Activated CD4-positive, alpha-beta memory T cell treated with anti-CD3 and anti-CD28 coated beads, Interleukin-2, amount 10 ng/mL, durations not matched to agents 7 days and 5 days (primary cell): Measurements from ENCODE around the gene SLC25A41. TPM values are rescaled to one million over a fixed set of nuclear protein-coding genes. Genes with fewer than 3 reads are reported as not detected.

Experiments used
- CTCF ChIA-PET: fragments of 350-600 bp; sonication (Branson Sonifier 250); formaldehyde crosslinking; loops from one replicate; lab custom pipeline; 2021; ENCODE audit warnings: antibody characterized with exemption, inconsistent platforms; lab: Charles Lee
- POLR2A ChIA-PET: fragments of 350-600 bp; sonication (Branson Sonifier 250); formaldehyde crosslinking; loops from one replicate; lab custom pipeline; 2021; ENCODE audit warnings: antibody characterized with exemption; lab: Charles Lee
- DNase-seq: peaks from one replicate; pipeline ENCODE4 v3.0.0-alpha.2; 2020
- H3K27ac Mint-ChIP-seq: one replicate; pipeline ENCODE4 v1.8.0; 2021; ENCODE audit warnings: mild to moderate bottlenecking, mixed read lengths
- H3K27me3 Mint-ChIP-seq: one replicate; pipeline ENCODE4 v1.8.0; 2021; ENCODE audit warnings: mixed read lengths
- H3K36me3 Mint-ChIP-seq: one replicate; pipeline ENCODE4 v1.8.0; 2021; ENCODE audit warnings: low read depth, mixed read lengths
- H3K4me1 Mint-ChIP-seq: one replicate; pipeline ENCODE4 v1.8.0; 2021; ENCODE audit warnings: mixed read lengths
- H3K4me3 Mint-ChIP-seq: one replicate; pipeline ENCODE4 v1.8.0; 2021; ENCODE audit warnings: mild to moderate bottlenecking, mixed read lengths
- H3K9me3 Mint-ChIP-seq: one replicate; pipeline ENCODE4 v1.8.0; 2021; ENCODE audit warnings: mixed read lengths
- total RNA-seq, 2 experiments: library from RNA; stranded (reverse); gene quantifications; one replicate each; pipeline ENCODE4 v1.2.3, GENCODE V29; 2021

Gene SLC25A41
- total RNA-seq: not detected

DNA sequence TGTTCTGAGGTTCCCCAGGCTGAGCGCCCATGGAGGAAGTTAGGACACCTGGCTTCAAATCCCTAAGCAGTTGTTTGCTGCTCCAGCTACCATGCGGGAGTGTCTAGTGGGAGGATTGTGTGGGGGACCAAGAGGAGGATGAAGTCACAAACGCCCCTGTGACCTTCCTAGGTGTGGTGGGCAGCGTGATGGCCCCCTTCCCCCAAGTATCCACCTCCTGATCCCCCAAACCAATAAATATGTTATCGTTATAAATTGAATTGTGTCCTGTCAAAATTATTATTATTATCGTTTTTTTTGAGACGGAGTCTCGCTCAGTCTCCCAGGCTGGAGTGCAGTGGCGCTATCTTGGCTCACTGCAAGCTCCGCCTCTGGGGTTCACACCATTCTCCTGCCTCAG, at the start of gene SLC25A41:
Gene SLC25A41, minus strand, starts transcription at position 101 of the 400 bp plus-strand sequence. Its CDS starts 70 bp downstream, at position 31.
- H3K4me3 Mint-ChIP-seq: no peak within 1 kb of the TSS
- no peak within 1 kb of the TSS for H3K27ac Mint-ChIP-seq
- POLR2A ChIA-PET: interaction anchor here (4.1 kb wide), 1 partner anchor 9 kb away, joined by 16 read pairs; the partner anchor contains the start of gene KHSRP
- H3K27me3 Mint-ChIP-seq: no peaks in the 10 kb centered on the region
- CTCF ChIA-PET: no interaction called here
- no peak for DNase-seq
- H3K9me3 Mint-ChIP-seq: no peaks in the 10 kb centered on the region
- peaks cover 5% of the 10 kb centered on the region for H3K4me1 Mint-ChIP-seq
- H3K36me3 Mint-ChIP-seq: no peaks in the 10 kb centered on the region

DNA sequence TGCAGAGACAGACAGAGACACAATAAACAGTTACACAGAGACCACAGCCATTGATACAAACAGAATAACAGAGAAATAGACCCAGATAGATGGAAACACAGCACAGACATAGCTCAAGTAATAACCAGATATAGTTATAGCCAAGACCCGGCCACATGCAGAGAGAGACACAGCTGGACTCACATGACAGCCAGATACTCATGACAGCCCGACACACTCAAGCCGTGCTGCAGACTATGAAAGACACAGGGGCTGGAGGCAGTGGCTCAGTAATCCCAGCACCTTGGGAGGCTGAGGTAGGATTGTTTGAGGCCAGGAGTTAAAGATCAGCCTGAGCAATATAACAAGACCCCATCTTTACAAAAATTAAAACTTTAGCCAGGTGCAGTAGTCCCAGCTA, 49.7 kb upstream of the SLC25A41 start:
- ChIA-PET POLR2A (interaction anchor here (0.5 to 1.5 kb wide), 3 partner anchors 35 to 123 kb away, joined by 3 to 4 read pairs (median 3); no protein-coding TSS in a partner anchor), CTCF (interaction anchor here (0.7 kb wide), 1 partner anchor 21 kb away, joined by 3 read pairs; no protein-coding TSS in a partner anchor)
- DNase-seq: no peak
- Mint-ChIP-seq H3K4me3 (no peak overlapping the region), H3K27ac (peak overlapping the region; percentile 16), H3K27me3 (no peaks in the 10 kb centered on the region), H3K4me1 (peaks cover 39% of the 10 kb centered on the region), H3K36me3 (peaks cover 6% of the 10 kb centered on the region), H3K9me3 (no peaks in the 10 kb centered on the region)

DNA sequence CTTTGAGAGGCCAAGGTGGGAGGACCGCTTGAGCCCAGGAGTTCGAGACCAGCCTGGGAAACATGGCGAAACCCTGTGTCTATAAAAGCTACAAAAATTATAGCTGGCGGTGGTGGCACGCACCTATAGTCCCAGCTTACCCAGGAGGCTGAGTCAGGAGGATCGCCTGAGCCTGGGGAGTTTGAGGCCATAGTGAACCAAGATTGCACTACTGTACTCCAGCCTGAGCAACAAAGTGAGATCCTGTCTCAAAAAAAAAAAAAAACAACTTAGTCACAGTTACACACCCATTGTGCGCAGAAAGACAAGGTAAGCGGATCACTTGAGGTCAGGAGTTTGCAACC, 48.8 kb upstream of the SLC25A41 start:
- H3K27me3 Mint-ChIP-seq: no peaks in the 10 kb centered on the region
- no peak for DNase-seq
- ChIA-PET POLR2A (interaction anchor here (0.6 to 3.0 kb wide), 14 partner anchors 9 to 373 kb away, joined by 3 to 23 read pairs (median 10); partner anchors contain the start of genes ALKBH7, GPR108 and SLC25A23), CTCF (interaction anchor here (0.6 to 1.8 kb wide), 2 partner anchors 29 to 35 kb away, joined by 3 to 11 read pairs; no protein-coding TSS in a partner anchor)
- H3K9me3 Mint-ChIP-seq: no peaks in the 10 kb centered on the region
- H3K27ac Mint-ChIP-seq: peak overlapping the region; percentile 95
- H3K4me3 Mint-ChIP-seq: peak overlapping the region; percentile 98
- peaks cover 6% of the 10 kb centered on the region for H3K36me3 Mint-ChIP-seq
- H3K4me1 Mint-ChIP-seq: peaks cover 39% of the 10 kb centered on the region

DNA sequence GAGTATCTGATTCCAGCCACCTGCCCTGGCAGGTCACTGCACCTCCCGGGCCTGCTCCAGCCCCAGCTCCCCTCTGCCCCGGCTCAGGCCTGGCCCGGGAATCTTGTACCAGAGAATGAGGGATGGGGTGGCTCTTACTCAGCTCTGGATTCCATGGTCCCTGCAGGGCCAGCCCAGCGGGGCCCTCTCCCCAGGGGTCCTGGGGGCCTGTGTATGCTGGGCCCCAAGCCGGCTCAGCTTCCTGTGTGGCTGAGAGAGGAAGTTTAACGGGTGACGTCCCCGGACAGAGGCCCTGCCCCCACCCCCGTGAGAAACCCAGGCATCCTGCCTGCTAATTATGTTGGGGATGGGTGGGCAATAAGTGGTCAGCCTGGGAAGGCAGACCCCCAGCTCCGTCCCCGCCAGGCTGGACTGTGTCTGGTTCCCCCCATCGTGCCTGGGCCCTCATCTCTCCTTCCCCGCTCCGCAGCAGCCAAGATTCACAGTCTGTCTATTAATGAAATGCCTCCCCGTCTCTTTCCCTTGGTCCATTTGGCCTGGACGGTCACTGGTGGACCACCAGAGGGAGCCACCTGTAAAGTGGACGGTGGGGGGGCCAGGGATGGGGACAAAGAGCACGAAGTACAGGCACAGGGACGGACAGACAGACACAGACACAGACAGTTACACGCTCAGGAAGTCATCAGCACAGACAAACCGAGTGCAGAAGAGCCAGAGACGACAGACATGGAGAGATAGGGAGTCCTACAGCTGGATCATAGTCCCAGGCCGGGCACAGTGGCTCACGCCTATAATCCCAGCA, 48.2 kb upstream of the SLC25A41 start, which contains the start of gene DENND1C:
Gene DENND1C, minus strand, starts transcription at position 247 of the 802 bp plus-strand sequence. Its CDS starts 92 bp downstream, at position 155.
- Mint-ChIP-seq H3K9me3 (no peaks in the 10 kb centered on the region), H3K4me3 (peak within 1 kb of the TSS; percentile 98), H3K4me1 (peaks cover 39% of the 10 kb centered on the region), H3K27me3 (no peaks in the 10 kb centered on the region), H3K27ac (peak within 1 kb of the TSS; percentile 95), H3K36me3 (peaks cover 12% of the 10 kb centered on the region)
- ChIA-PET CTCF (interaction anchor here (0.6 to 1.8 kb wide), 18 partner anchors 8 to 408 kb away, joined by 3 to 12 read pairs (median 4); partner anchors contain the start of genes CRB3 and SLC25A23), POLR2A (interaction anchor here (0.6 to 3.0 kb wide), 31 partner anchors 8 to 382 kb away, joined by 3 to 23 read pairs (median 5); partner anchors contain the start of genes ALKBH7, CD70, GPR108 and GTF2F1)
- DNase-seq: peak; percentile 83

DNA sequence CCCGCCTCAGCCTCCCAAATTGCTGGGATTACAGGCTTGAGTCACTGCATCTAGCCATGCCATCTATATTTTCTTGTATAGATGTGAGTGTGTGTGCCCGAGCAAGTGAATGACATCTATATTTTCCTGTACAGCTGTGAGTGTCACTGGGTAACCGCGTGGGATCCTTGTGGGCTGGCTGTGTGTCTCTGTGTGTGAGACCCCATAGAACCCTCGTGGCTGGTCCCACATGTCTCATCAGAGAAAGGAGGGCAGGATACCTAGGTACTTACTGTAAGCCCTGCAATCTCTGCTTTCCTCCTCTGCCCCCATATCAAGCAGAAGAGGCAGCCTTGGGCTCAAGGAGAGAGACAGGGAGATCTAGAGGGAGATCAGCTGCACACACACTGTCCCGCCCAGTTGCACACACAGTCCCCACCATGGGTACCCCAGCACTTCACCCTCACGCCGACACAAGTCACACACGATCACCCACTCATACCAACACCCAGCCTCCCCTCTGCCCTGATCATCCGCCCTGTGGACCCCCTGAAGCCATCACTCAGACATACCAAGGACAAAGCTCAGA, 47.4 kb upstream of the SLC25A41 start:
- no peaks in the 10 kb centered on the region for H3K9me3 Mint-ChIP-seq
- CTCF ChIA-PET: interaction anchor here (0.5 to 1.8 kb wide), 18 partner anchors 8 to 775 kb away, joined by 3 to 12 read pairs (median 4); partner anchors contain the start of genes CRB3 and SLC25A23
- H3K4me3 Mint-ChIP-seq: peak overlapping the region; percentile 98
- DNase-seq: no peak
- peak overlapping the region; percentile 95 for H3K27ac Mint-ChIP-seq
- H3K27me3 Mint-ChIP-seq: no peaks in the 10 kb centered on the region
- H3K36me3 Mint-ChIP-seq: peaks cover 18% of the 10 kb centered on the region
- H3K4me1 Mint-ChIP-seq: peaks cover 39% of the 10 kb centered on the region
- POLR2A ChIA-PET: interaction anchor here (0.7 to 3.0 kb wide), 28 partner anchors 8 to 383 kb away, joined by 3 to 23 read pairs (median 5); partner anchors contain the start of genes ALKBH7, CD70, GTF2F1 and KHSRP

DNA sequence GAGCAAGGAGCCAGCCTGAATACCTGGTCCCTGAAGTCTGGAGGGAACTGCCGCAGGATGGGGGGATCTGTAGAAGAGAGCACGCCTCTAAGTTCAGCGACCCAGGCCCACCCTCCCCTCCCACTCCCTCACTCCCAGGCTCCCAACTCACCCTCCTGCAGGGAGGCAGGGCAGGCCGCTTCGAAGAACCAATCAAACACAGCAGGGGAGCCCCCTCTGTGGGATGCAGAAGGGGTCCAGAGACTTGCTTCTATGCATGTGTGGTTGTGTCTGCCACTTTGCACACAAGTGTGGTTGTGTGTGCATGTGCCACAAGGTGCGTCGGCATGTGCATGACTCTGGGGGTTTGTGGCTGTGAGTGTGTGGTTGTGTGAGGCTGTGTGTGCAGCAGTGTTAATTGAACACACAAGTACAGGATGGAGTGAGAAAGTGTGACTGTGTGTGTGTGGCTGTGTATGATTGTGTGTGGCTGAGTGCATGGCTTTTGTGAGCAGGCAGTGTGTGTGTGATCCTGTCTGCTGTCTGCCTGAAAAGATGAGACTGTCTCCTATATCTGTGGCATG, 46.4 kb upstream of the SLC25A41 start:
- Mint-ChIP-seq H3K4me1 (peaks cover 39% of the 10 kb centered on the region), H3K4me3 (peak overlapping the region; percentile 98), H3K27me3 (no peaks in the 10 kb centered on the region), H3K9me3 (no peaks in the 10 kb centered on the region), H3K27ac (peak overlapping the region; percentile 68), H3K36me3 (peaks cover 21% of the 10 kb centered on the region)
- ChIA-PET POLR2A (interaction anchor here (2.7 to 3.0 kb wide), 2 partner anchors 19 to 20 kb away, joined by 19 to 23 read pairs; partner anchors contain the start of gene SLC25A23), CTCF (interaction anchor here (1.8 kb wide), 1 partner anchor 8 kb away, joined by 8 read pairs; no protein-coding TSS in a partner anchor)
- DNase-seq: no peak

DNA sequence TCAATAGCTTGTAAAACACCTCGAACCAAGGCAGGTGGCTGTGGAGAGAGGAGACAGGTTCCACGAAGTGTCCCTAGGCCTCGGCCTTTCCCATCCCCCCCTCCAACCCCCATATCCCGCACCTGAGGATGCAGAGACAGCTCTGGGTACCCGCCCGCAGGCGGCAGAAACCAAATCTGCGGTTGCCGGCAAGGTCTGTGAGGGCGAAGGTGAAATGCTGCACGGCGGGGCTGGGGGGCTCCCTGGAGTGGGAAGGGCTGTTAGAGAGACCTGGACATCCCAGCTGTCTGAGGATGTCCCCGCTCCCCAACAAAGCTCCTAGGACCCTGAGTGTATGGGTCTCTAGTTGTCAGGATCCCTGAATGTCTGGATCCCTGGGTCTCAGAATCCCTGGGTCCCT, 45.3 kb upstream of the SLC25A41 start:
- H3K4me3 Mint-ChIP-seq: no peak overlapping the region
- POLR2A ChIA-PET: no interaction called here
- CTCF ChIA-PET: no interaction called here
- H3K36me3 Mint-ChIP-seq: peaks cover 28% of the 10 kb centered on the region
- no peak overlapping the region for H3K27ac Mint-ChIP-seq
- no peaks in the 10 kb centered on the region for H3K27me3 Mint-ChIP-seq
- H3K4me1 Mint-ChIP-seq: peaks cover 39% of the 10 kb centered on the region
- no peak for DNase-seq
- H3K9me3 Mint-ChIP-seq: no peaks in the 10 kb centered on the region

DNA sequence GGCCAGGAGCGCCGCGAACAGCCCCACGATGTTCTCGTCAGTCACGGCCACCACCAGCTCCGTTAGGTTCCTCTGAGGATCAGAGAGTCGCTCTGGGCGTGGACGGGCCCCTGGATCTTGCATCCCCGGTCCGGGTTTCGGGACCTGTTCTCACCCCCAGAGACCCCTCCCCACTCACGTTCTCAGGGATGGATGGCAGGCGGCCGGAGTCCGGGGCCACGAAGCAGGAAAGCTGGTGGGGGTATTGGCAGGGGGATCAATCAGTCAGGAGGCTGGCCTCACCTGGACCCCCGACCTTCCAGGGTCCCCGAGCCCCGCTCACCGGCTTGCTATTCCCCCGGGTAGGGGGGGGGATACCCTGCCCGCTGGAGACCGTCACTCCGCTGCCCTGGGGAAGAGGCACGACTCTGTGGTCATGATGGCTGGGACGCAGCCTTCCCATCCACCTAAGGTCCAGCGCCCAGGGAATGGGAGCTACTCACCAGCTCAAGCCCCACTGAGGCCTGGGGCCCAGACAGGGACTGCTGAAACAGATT, 43.4 kb upstream of the SLC25A41 start:
- Mint-ChIP-seq H3K27ac (no peak overlapping the region), H3K4me1 (peaks cover 24% of the 10 kb centered on the region), H3K4me3 (no peak overlapping the region), H3K27me3 (no peaks in the 10 kb centered on the region), H3K36me3 (peaks cover 30% of the 10 kb centered on the region), H3K9me3 (no peaks in the 10 kb centered on the region)
- DNase-seq: no peak
- POLR2A ChIA-PET: interaction anchor here (2.3 kb wide), 1 partner anchor 52 kb away, joined by 6 read pairs; the partner anchor contains the start of gene KHSRP
- CTCF ChIA-PET: no interaction called here

DNA sequence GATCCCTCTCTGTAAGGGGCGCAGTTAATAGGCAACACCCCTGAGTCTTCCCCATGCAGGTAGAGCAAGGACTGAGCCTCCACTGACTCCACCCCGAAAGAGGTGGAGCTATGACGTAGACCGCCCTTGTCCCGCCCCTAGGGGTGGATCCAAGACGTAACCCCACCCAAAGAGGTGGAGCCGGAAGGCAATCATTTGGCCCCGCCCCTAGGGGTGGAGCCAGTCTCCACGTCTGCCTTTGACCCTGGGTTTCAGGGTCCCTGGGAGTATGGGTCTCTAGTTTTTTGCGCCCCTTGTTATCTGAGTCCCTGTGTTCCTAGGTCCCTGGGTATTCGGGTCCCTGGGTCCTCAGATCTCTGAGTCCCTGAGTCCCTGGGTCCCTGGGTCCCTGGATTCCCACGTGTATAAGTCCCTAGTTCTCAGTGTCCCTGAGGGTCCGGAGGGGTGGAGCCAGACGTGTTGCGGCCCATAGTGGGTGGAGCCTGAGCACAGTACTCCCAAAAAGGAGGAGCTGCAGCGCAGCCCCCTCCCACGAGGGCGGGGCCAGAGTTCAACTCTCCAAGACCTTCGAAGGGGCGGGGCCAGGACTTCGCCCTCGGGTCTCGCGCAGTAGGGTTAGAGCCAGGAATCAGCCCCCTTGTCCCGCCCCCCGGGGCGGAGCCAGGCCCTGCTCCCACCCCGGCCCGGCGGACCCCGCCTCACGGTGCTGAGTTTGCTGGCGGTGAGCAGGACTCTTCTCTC, 42.8 kb upstream of the SLC25A41 start:
- POLR2A ChIA-PET: interaction anchor here (2.3 kb wide), 1 partner anchor 51 kb away, joined by 6 read pairs; the partner anchor contains the start of gene KHSRP
- H3K27ac Mint-ChIP-seq: no peak overlapping the region
- H3K4me3 Mint-ChIP-seq: no peak overlapping the region
- peaks cover 33% of the 10 kb centered on the region for H3K36me3 Mint-ChIP-seq
- DNase-seq: peak; percentile 74
- CTCF ChIA-PET: interaction anchor here (1.0 kb wide), 1 partner anchor 9 kb away, joined by 3 read pairs; no protein-coding TSS in a partner anchor
- H3K27me3 Mint-ChIP-seq: no peaks in the 10 kb centered on the region
- H3K9me3 Mint-ChIP-seq: no peaks in the 10 kb centered on the region
- H3K4me1 Mint-ChIP-seq: peaks cover 18% of the 10 kb centered on the region

DNA sequence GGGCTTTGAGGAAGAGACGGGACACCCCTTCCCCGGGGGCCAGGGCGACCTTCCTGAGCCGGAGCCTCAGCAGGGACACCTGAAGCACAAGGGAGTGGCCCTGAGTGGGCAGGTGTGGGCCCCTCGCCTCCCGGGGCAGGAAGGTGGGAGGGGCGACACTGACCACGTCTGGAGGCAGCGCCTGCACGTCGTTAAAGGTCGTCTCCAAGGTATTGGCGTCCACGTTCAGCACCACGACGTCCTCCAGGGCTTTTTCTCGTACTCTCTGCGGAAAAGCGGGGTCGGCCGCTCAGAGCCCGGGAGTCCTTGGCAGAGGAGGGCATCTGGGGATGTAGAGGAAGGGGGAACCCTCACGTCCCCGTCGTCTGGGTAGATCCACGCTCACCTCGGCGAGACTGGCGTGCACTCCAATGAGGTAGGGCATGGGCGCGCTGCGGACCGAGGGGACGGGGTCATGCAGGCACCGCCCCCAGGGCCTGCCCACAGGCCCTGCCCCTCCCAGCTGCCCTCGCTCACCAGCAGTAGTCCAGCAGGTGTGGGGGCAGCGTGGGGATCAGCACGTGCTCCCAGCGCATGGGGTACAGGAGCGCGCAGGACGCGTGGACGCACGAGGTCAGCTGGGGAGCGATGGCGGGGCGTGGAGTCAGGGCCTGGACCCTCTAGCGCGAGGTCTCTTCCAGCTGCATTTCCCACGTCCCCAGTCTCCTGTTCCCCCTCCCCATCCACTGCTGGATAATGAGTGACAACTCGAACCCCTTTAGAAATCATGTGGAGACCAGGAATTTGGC, 42.0 kb upstream of the SLC25A41 start:
- no peaks in the 10 kb centered on the region for H3K9me3 Mint-ChIP-seq
- DNase-seq: no peak
- ChIA-PET POLR2A (interaction anchor here (2.3 kb wide), 1 partner anchor 50 kb away, joined by 6 read pairs; the partner anchor contains the start of gene KHSRP), CTCF (interaction anchor here (1.0 kb wide), 1 partner anchor 8 kb away, joined by 3 read pairs; no protein-coding TSS in a partner anchor)
- H3K27ac Mint-ChIP-seq: no peak overlapping the region
- no peak overlapping the region for H3K4me3 Mint-ChIP-seq
- H3K27me3 Mint-ChIP-seq: no peaks in the 10 kb centered on the region
- H3K36me3 Mint-ChIP-seq: peaks cover 40% of the 10 kb centered on the region
- H3K4me1 Mint-ChIP-seq: peaks cover 13% of the 10 kb centered on the region

DNA sequence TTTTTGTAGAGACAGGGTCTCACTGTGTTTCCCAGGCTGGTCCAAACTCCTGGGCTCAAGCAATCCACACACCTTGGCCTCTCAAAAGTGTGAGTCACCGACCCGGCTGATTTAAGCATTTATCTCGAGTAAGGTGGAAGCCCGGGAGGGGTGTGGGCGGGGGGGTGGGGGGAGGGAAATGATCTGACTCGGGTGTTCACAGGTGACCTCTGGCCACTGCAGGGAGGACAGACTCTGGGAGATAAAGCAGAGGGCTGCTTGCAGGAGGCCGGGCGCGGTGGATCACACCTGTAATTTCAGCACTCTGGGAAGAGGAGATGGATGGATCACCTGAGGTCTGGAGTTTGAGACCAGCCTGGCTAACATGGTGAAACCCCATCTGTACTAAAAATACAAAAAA, 40.1 kb upstream of the SLC25A41 start:
- peaks cover 45% of the 10 kb centered on the region for H3K36me3 Mint-ChIP-seq
- no peaks in the 10 kb centered on the region for H3K9me3 Mint-ChIP-seq
- DNase-seq: no peak
- H3K4me1 Mint-ChIP-seq: no peaks in the 10 kb centered on the region
- POLR2A ChIA-PET: interaction anchor here (0.8 to 2.2 kb wide), 2 partner anchors 8 to 27 kb away, joined by 3 to 11 read pairs; partner anchors contain the start of gene DENND1C
- no peaks in the 10 kb centered on the region for H3K27me3 Mint-ChIP-seq
- CTCF ChIA-PET: interaction anchor here (0.6 to 0.7 kb wide), 2 partner anchors 327 to 1098 kb away, joined by 3 read pairs; no protein-coding TSS in a partner anchor
- H3K4me3 Mint-ChIP-seq: no peak overlapping the region
- H3K27ac Mint-ChIP-seq: no peak overlapping the region
